GM19240 (cell line): ENCODE results near the gene SIK1.
"Not testable (repeated sequence)": the region's sequence is repeated elsewhere in the genome, so short reads cannot be mapped to it uniquely, and the experiment has no call there.

Experiments
- DNase-seq: peaks from one replicate; pipeline ENCODE4 v3.0.0; 2011; ENCODE audit warnings: low spot score; ENCODE audit not compliant: insufficient read length

The SIK1 gene

DNA sequence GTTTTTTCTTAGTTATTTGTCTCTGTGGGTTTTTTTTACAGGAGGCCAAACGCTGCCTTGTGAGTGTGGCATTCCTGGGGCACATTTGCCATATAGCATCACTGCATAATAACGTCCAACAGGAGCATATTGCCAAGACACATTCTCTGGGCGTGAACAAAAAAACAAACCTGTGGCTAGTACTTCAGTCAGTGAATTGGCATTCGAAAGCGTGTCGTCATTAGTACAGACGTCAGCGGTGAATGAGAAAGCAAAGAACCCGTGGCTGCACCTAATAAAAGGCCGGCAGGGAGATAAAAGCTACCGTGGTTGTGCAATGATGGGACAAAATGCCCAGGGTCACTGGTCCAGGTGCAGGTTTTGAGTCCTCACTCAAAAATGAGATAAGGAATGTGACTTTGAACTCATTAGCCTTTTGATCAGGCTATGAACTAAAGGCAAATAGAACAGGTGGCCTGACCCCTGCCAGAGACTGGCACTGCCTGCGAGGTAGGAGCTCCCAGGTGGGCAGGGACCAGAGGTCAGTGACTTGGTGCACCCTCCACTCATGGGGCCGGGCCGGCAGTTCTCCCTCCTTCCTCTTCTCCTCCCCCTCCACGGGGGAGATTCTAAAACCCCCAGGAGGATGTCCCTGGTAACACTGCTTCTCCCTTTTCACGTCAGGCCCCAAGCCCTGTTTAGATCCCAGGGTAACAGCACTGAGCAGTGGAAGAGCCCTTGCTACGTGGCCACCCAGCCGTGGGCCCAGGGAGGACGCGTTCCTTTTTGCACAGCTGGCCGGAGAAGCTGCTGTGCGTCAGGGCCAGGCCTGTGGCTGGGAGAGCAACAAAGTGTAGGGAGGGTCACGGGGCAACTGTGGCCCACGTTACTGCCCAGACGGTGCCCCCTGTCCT is 14.2 kb upstream of the SIK1 start:
- not testable (repeated sequence) for DNase-seq

DNA sequence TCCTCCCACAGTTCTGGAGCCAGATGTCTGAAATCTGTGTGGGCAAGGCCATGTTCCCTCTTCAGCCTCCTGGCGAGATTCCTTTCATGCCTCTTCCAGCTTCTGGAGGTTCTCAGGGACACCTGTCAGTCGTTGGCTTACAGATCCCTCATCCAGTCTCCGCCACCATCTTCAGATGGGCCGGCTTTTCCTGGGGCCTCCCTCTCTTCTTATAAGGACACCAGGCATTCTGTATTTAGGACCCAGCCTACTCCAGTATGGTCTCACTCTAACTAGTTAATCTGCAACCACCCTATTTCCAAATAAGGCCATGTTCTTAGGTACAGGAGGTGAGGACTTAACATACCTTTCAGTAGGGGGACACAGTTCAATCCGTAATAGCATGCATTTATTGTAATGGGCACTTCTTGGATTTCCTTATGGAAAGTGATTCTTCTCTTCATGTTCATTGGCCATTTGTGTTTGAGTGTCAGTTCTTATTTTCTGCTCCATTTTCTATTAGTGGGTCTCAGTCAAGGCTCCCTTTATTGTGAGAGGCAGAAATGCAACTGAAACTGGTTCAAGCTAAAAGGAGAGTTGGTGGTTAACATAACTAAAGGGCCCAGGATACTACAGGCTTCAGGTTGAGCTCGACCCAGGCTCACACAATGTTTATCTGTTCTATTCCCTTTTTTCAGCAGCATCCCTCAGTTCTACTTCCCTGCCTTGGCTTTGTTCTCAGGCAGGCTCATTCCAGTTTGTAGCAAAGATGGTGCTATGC is 12.6 kb upstream of the SIK1 start:
- not testable (repeated sequence) for DNase-seq

DNA sequence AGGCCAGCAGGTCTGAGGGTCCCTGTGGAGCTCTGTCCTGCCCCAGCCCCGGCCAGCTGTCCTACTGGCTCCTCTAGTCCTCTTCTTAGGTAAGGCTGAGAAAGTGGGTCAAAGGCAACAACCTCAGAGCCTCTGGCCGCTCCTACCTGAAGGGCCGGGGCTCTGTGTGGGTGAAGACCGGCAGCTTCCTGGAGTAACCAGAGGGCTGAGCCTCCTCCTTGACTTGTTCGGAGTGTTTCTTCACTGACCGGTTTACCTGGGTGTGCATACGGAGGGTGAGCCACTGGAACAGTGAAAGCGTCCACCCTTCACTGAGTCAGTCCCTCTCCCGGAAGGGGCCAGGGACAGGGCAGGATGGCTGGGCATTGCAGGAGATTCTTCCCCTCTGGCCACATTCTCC is 9.3 kb upstream of the SIK1 start:
- DNase-seq = not testable (repeated sequence)

DNA sequence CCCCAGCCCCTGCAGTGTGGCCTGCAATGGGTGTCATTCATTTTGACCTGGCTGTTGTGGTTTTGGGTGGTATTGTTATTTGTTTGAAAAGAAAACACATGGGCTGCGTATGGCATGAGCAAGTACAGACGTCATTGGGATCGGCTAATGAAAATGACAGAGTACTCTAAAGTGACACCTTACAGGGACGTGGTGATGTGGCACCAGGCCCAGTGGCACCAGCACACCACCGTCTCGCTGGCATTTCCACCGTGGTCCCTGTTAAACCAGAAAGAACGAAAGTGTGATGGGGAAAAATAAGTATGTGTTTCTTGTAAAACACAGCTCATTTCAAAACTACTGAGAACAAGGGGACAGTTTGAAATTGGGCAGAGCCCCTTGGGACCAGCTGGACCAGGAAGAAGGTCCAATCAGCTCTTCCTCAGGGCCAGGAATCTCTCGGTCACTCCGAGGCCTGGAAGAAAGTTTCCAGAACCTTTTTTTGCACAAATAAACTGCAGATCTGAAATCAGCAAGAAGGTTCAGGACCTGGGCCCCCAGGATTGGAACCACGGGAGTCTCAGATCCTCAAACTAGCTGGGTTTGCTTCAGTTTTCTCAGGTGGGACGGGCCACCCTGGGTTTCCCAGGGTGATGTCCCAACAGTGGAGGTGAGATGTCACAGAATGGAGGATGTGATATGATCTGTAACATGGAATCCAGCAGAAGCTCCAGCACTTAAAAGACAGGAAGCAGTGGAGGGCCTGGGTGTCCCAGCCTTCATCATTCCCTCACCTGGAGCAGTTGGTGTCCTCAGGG is 6.6 kb upstream of the SIK1 start:
- not testable (repeated sequence) for DNase-seq

DNA sequence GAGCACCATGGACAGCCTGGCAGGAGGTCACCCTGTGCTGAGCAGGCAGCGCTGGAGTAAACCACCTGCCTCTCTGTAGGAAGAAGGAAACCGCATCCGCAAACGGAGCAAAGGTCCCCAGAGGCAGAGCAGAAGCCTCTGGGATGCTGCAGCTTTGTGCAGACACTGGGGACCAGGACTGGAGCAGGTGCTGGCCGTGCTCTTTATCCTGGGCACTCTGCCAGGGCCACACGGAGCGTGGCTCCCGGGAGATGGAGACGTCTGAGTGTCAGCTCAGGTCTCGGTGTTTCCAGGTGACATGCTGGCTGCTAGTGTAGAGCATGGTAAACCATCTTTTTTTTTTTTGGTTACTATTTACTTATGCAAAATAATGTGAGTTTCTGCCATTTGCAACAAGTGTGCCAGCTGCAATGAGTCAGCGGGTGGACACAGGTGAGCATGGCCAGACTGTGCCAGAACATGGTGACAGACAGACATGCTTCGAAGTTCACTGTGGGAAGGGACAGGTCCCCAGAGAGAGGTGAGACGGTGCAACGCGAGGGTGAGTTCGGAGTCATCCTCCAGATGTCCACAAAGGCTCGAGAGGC is 4.0 kb upstream of the SIK1 start:
- DNase-seq = not testable (repeated sequence)

DNA sequence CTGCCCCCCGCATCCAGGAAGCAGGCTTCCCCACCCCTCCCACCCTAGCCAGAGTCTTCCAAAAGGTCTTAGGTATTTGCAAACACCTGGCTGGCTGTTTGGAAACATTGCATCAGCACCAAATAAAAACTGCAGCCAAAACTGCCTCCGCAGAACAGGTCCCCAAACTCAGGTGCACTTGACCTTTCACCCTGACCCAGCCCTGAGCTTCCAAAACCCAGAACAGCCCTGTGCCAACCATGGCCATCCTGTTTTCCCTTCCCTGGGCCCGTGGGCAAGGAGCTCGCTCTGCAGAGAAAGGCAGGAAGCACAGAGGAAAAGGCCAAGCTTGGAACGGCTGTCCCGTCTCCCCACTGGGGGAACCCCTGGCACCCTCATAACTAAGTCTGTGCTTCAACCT is 2.0 kb upstream of the SIK1 start:
- not testable (repeated sequence) for DNase-seq

DNA sequence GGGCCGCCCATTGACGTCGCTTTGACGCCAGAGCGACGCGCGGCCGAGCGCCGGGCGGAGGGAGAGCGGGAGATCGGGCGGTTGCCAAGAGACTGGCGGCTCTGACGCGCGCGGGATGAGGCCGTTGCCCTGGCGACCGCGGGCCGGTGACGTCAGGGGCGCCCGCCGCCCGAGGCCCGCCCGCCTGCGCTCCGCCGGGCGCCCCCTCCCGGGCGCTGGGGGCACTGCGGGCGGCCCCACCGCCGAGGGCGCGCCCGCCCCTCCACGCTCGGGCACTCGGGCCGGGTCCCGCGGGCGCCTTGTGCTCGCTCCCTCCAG is 270 bp upstream of the SIK1 start:
- not testable (repeated sequence) for DNase-seq

DNA sequence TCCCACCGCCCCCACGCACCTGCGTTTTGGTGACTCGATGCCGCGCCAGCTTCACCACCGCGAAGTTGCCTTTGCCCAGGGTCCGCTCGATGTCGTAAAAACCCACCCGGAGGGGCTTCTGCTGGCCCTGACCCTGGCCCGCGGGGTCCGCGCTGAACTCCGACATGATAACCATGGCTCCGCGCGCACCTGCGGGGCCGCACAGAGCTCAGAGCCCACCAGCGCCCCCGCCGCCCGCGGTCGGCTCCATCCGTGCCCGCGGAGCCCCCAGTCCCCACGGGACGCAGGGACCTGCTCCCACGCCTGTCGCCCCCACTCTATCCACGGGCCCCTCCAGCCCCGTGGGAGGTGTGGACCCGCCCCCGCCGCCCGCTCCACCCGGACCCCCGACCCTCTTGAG is 927 bp downstream of the SIK1 start:
- DNase-seq = not testable (repeated sequence)

DNA sequence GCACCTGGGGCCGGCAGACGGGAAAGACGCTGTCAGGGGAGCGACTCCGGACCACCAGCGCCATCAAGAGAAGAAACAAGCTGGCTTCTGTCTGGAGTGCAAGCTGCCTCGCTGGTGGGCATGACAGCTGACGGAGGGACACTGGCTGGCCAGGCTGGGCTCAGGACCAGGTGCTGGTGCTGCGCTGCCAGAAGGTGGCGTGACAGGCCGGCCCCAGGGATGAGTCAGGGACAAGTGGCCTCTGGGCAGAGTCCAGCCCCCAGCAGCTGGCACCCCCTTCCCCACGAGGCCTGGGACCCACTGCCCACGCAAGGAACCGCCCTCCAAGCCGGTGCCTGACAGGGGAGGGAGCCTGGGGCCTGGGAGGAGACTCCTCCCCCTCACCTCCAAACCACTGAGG is 7.5 kb downstream of the SIK1 start:
- not testable (repeated sequence) for DNase-seq

DNA sequence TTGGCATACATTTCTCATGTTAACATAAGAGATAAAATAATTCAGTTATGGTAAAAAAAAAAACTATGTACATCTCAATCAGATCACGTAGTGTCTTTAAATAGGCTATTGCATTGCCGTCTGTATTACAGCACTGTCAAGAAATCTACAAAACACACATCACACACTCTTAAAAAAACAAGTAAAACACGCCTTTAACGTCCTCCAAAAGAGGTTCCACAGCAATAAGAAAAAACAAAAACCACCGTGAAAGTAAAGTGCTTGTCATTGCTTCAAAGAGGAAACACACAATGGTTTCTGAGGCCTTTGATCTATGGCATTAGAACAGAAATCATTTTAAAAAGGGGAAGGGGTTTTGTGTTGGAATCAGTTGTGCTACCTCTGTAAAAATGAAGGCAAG is 12.4 kb downstream of the SIK1 start:
- not testable (repeated sequence) for DNase-seq

DNA sequence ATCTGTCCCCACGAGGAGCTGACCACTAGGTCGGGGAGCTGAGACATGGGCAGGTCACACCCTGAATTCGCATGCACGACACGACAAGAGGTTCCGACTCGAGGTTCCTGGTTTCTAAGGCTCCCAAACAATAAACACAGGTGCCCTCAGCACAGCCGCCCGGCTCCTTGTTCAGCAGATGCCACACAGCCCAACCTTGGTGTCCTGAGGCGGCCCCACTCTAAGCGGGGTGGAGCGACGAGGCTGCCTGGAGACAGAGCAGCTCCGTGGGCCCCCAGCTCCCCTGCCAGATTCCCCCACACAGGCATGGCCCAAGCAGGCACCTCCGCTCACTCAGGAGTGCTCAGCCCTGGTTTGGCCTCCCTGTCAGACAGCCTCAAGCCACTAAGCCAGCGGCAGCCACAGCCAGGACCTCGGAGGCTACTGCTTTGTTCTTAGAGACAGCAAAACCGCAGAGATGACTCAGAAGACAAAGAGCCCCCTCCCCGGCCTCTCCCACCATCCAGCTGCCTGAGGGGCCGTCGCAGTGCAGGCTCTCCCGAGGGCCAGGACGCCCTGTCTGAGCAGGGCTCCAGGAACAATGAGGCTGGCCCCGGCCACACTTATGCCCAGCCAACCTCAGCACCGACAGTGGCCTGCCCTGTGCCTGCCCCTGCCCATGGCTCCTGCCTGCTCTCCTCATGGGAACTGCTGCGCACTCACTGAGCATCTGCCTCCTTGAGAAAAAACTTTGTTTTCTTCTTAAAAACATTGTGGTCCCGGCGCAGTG is 14.7 kb downstream of the SIK1 start:
- not testable (repeated sequence) for DNase-seq

DNA sequence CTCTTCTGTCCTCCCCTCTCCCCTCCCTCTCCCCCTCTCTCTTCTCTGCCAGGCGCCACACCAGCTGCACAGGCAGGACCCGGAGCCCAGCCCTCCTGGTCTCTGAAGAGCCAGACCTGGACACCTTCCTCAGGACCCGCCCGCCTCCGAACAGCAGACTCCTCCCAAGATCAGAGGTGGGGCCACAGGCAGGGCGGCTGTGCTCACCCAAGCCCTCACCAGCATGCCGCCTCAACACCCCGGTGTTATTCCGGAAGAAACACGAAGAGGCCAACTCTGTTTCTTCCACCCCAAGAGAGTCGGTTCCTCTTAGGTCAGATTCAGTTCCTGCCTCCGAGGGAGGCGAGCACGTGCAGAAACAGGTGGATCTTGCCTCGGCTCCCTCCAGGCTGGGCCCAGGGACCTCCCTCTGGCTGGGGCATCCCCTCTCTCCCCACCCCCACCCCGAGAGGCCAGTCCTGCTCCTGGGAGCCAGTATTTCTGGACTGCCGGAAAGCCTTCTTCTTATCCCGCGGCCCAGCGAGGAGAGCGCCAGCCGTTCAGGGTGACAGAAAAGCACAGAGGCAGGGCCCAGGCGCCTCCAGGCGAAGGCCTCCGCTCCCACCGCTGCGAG is 16.4 kb downstream of the SIK1 start:
- not testable (repeated sequence) for DNase-seq

DNA sequence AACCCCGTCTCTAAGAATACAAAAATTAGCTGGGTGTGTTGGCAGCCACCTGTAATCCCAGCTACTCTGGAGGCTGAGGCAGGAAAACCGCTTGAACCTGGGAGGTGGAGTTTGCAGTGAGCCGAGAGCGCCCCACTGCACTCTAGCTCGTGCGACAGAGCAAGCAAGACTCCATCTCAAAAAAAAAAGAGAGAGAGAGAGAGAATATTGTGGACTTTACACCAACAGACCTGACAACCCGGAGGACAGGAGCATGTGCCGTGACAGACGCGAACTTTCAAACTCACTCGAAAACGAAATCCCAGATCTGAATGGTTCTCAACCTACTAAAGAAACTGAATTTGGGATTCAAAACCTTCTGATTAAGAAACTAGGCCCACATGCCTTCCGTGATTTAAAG is 19.8 kb downstream of the SIK1 start:
- DNase-seq = not testable (repeated sequence)

DNA sequence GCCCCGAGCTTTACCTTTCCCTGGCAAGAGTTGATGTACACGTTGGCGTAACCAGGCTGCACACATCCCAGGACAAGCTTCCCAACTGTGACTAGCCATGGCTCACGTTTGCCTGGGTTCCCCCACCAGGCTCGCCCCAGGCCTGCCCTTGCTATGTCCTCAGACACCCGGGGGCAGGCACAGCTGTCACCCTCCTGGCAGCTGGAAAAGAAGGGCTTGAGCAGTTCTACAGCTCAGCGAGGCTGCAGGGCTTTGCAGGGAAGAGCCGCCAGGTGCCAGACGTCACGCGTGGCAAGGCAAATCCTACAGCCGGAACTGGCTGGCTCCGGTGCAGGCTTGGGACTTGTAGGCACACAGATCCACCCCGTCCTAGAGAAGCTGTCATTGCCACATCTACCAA is 22.5 kb downstream of the SIK1 start:
- DNase-seq = not testable (repeated sequence)

DNA sequence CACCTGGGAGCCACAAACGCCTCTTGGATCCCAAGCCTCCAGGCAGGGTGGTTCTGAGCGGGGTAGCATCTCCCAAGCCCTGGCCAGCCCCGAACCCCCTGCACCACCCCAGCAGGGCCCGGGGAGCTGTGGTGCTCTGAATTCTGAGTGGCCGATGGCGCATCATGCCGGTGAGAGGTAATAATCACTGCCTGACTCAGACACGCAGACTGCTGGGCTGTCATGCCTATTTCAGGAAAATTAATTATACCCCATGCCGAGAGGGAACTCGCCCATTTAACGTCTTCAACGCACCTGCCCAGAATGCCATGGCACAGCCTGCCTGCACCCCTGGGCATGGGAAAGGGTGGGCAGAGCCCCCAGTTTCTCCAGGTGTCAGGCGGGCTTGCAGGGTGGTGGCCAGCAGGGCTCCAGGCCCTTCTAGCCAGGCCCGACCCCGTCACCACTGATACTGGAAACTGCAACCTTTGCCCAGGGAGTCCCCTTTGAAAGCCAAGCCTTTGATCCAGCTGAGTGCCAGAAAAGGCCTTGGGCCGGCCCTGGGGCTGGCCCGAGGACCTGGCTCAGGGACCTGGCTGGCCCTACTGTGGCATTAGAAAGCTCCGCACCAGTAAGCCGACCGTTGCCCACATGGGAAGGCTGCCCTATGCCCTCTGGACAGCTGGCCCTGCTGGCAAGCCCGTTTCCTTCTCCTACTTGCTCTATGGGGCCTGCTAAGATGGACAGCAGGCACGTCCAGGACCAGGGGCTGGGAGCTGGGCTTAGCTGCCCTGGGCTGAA is 23.1 kb downstream of the SIK1 start:
- DNase-seq = not testable (repeated sequence)

DNA sequence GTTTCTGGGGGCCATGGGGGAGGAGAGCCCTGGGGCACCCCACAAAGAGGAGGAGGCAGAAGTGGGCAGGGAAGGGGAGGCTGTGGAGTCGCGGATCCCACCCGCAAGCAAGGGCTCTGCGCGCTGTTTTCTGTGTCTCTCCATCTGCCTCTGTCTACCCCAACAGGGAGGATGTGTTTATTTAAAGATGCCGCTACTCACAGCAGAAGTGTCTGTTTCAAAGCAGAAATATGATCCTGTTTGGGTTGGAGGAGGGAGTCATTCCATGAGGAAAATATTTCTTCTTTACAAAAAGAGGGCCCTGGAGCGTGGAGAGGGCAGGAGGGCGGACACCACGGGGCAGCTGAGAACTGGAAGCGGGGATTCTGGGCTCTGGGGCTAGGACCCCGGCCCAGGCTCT is 25.8 kb downstream of the SIK1 start:
- not testable (repeated sequence) for DNase-seq

DNA sequence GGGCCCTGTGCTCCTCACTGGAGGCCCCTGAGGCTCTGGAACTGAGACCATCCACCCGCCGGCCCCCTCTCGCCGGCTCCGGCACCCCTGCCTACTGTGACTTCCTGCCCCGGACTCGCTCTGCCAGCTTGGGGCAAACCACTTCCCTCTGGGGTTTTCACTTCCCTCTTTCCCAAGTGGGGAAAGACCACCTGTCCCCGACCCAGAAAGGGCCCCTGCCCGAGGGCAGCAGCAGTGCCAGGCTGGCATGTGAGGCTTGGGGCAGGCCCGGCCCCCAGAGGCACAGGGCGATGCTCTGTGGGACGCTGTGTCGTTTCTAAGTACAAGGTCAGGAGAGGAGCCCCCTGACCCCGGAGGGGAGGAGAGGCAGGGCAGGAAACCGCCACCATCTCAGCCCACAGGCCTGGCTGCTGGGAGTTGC is 27.3 kb downstream of the SIK1 start:
- DNase-seq = not testable (repeated sequence)

DNA sequence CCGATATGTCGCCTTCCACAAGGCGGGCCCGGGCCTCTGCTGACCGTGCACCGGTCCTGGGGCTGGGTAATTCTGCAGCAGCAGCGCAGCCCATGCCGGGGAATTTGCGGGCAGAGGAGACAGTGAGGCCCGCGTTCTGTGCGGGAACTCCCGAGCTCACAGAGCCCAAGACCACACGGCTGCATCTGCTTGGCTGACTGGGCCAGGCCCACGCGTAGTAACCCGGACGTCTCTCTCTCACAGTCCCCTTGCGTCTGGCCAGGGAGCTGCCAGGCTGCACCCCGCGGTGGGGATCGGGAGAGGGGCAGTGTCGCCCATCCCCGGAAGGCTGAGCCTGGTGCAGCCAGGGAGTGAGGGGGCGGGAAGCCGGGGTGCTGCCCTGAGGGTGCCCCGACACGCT is 27.8 kb downstream of the SIK1 start:
- DNase-seq = not testable (repeated sequence)

DNA sequence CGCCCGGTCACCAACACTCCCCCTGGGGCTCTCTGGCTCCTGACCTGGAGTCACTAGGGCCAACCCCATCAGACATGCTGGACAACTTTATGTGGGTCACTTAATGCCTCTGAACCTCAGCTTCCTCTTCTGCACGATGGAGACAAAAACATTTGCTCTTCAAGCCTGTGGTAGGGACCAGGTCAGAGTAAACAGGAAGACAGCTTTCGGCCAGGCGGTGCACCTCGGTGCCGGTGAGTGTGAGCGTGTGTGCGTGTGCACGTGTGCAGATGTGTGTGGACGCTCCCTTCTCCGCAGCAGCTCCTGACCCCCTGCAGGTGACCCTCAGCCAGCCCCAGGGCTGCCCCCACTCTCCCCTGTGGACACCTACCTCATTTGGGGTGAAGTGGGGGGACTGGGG is 28.4 kb downstream of the SIK1 start:
- not testable (repeated sequence) for DNase-seq
